HepG2 (cell line): ENCODE results near the gene AVPR2.

Experiments used
- CHD2 ChIP-seq: IDR thresholded peaks from 2 replicates; pipeline ENCODE4 v1.6.1; 2011; ENCODE audit warnings: low read depth, low read length, improper control_type of control experiment
- DMAP1 ChIP-seq: IDR thresholded peaks from 2 replicates; pipeline ENCODE4 v1.6.1; 2016
- RAD21 ChIP-seq: fragments of 450-650 bp; formaldehyde crosslinking; IDR thresholded peaks from 2 replicates; pipeline ENCODE4 v1.5.0; 2020; ENCODE audit warnings: mild to moderate bottlenecking
- ZBTB34 ChIP-seq: sonication (generic); formaldehyde crosslinking; IDR thresholded peaks from 2 replicates; pipeline ENCODE4 v1.8.0; 2022; ENCODE audit warnings: mild to moderate bottlenecking, missing genetic modification reagents

GRCh38 chrX:153889123-153889522 lies 15.3 kb upstream of the AVPR2 start:
- TF ChIP-seq DMAP1 (CRISPR knock-in tag) (no peak), CHD2 (no peak), ZBTB34 (CRISPR knock-in tag) (no peak), RAD21 (no peak)
